Lower lobe of right lung (tissue), 2 donors: Measurements from ENCODE around the gene VCL. TPM values are rescaled to one million over a fixed set of nuclear protein-coding genes. Genes with fewer than 3 reads are reported as not detected.

Source experiments
- ATAC-seq, 2 donors: fragments of 200-7000 bp; cut with Tn5 transposase; one replicate each; pipeline ENCODE4 v1.9.1; 2020 to 2022; ENCODE audit warnings: mild to moderate bottlenecking in 2 of 2, moderate library complexity in 2 of 2
- DNase-seq: peaks from one replicate; pipeline ENCODE4 v3.0.0-alpha.2; 2020
- H3K27ac ChIP-seq: fragments of 200-600 bp; one replicate; pipeline ENCODE4 v1.8.0; 2022
- H3K27me3 ChIP-seq: fragments of 200-600 bp; one replicate; pipeline ENCODE4 v1.8.0; 2022; ENCODE audit warnings: low read depth
- H3K36me3 ChIP-seq: fragments of 200-600 bp; one replicate; pipeline ENCODE4 v1.8.0; 2022; ENCODE audit warnings: mild to moderate bottlenecking
- H3K4me1 ChIP-seq: fragments of 200-600 bp; one replicate; pipeline ENCODE4 v1.8.0; 2022
- H3K4me3 ChIP-seq: fragments of 200-600 bp; one replicate; pipeline ENCODE4 v1.8.0; 2022; ENCODE audit warnings: mild to moderate bottlenecking
- H3K9me3 ChIP-seq: fragments of 200-600 bp; one replicate; pipeline ENCODE4 v1.8.0; 2022
- intact Hi-C: fragments of 100-400 bp; cut with DNase I; formaldehyde crosslinking; loops from one replicate; pipeline ENCODE4 v1.11.0; 2022
- long read RNA-seq: library from polyadenylated mRNA; unstranded; transcript quantifications from one replicate; pipeline ENCODE4 v2.0.0, GENCODE V29; 2021
- total RNA-seq: library from RNA; stranded (reverse); fragmentation: NEBNext Ultra II Directional; extraction: Animal tissue kit (Norgen Biotek cat#: 25700); gene quantifications from one replicate; pipeline ENCODE4 v1.2.1, GENCODE V29; 2021
- TF ChIP-seq, protein P1 (sequence below): fragments of 200-600 bp; IDR thresholded peaks from one replicate; pipeline ENCODE4 v1.8.0; 2022; ENCODE audit warnings: antibody characterized with exemption, mild to moderate bottlenecking
- donor health status: DM: no; HTN: yes; CAD: no; lungs with severe emphysema.

Gene VCL
- total RNA-seq, result 106 TPM
- long read RNA-seq, full-length matches to known transcripts, result 22 of 142 reads
- long read RNA-seq, partial matches to known transcripts, result 33 of 142 reads
- long read RNA-seq, other reads (novel, unspliced or antisense), result 87 of 142 reads

- Histone ChIP-seq H3K4me1 (peaks cover 44% of the 10 kb centered on the region), H3K4me3 (peak within 1 kb of the TSS; percentile 82), H3K27ac (peak within 1 kb of the TSS; percentile 90), H3K36me3 (no peaks in the 10 kb centered on the region), H3K27me3 (no peaks in the 10 kb centered on the region), H3K9me3 (no peaks in the 10 kb centered on the region)
- intact Hi-C loops, result no loop called here
- DNase-seq, result peak; percentile 98
- TF ChIP-seq, protein P1, sequence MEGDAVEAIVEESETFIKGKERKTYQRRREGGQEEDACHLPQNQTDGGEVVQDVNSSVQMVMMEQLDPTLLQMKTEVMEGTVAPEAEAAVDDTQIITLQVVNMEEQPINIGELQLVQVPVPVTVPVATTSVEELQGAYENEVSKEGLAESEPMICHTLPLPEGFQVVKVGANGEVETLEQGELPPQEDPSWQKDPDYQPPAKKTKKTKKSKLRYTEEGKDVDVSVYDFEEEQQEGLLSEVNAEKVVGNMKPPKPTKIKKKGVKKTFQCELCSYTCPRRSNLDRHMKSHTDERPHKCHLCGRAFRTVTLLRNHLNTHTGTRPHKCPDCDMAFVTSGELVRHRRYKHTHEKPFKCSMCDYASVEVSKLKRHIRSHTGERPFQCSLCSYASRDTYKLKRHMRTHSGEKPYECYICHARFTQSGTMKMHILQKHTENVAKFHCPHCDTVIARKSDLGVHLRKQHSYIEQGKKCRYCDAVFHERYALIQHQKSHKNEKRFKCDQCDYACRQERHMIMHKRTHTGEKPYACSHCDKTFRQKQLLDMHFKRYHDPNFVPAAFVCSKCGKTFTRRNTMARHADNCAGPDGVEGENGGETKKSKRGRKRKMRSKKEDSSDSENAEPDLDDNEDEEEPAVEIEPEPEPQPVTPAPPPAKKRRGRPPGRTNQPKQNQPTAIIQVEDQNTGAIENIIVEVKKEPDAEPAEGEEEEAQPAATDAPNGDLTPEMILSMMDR, result no peak
- ATAC-seq, result peak; percentile 96 to 99
Measured at GRCh38 chr10:73997787-73998622, at the start of gene VCL. Gene VCL (plus strand): TSS chr10:73998116. CDS start chr10:73998208, 92 bp downstream.

- Histone ChIP-seq H3K4me1 (no peaks in the 10 kb centered on the region), H3K4me3 (no peak overlapping the region), H3K36me3 (no peaks in the 10 kb centered on the region), H3K27me3 (no peaks in the 10 kb centered on the region), H3K27ac (no peak overlapping the region), H3K9me3 (no peaks in the 10 kb centered on the region)
- TF ChIP-seq, protein P1, result no peak
- DNase-seq, result no peak
- no peak for ATAC-seq
- intact Hi-C loops, result no loop called here
Measured at GRCh38 chr10:73948947-73949633, 48.8 kb upstream of the VCL start.

DNA sequence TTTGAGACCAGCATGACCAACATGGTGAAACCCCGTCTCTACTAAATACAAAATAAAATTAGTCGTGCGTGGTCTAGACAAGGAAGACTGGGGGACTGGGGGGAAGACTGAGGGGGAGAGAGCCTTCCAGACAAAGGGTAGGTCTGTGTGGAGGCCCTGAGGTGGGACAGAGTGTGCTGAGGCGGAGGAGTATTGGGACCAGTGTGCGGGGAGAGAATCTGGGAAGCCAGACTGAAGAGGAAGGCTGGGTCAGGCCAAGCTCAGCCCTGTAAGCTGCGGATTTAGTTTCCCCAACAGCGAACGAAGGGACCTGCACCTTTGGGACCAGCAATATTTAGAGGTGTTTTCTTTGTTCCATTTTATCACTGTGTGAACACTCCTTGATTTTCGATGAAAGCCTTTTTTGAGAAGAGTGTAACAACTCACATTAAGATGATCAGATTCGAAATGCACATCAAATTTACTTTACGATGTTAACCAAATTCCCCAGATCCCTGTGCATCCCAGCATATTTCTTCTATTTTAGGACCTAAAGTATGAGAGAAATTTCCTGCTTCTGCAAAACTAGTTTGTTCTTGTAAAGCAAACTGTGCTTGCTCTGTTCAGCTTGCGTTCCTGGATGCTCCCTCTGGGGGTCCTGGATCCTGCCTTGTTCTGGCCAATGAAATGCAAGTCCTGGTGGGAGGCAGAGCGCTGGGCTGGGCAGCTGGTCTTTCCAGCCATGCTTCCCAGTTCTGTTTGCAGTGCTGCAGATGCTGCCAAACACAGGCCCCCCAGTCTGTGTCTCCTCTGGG, 47.6 kb upstream of the VCL start:
- no peak for DNase-seq

DNA sequence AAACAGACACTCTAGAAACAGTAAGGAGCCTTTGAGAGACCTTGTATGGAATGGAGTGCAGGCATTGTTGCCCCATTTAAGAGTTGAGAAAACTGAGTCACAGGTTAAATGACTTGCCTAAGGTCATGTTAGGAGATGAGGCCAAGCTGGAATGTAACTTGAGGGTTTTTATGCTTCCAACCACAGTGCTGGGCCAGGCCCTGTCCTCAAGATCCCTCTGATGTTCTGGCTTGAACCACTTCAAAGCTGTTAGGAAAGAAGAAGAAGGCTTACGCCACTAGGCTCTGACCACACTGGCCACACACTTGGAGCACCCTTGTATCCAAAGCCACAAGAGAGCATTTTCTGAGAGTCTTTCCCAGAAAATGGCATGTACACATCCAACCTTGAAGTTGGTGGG, 44.3 kb upstream of the VCL start:
- no peak for DNase-seq
- intact Hi-C loops, result no loop called here
- peak; percentile 47 to 75 for ATAC-seq

More for the DNA sequence above, 47.6 kb upstream of the VCL start:
- intact Hi-C loops, result no loop called here
- Histone ChIP-seq H3K36me3 (no peaks in the 10 kb centered on the region), H3K27ac (no peak overlapping the region), H3K9me3 (no peaks in the 10 kb centered on the region), H3K4me3 (no peak overlapping the region), H3K4me1 (no peaks in the 10 kb centered on the region), H3K27me3 (no peaks in the 10 kb centered on the region)
- TF ChIP-seq, protein P1, result no peak
- ATAC-seq, result no peak

More for the DNA sequence above, 44.3 kb upstream of the VCL start:
- no peak overlapping the region for H3K27ac ChIP-seq
- no peaks in the 10 kb centered on the region for H3K36me3 ChIP-seq
- H3K4me3 ChIP-seq, result no peak overlapping the region
- TF ChIP-seq, protein P1, result no peak
- no peaks in the 10 kb centered on the region for H3K27me3 ChIP-seq
- peaks cover 33% of the 10 kb centered on the region for H3K4me1 ChIP-seq
- H3K9me3 ChIP-seq, result no peaks in the 10 kb centered on the region
